ENCODE results near the gene GALNT10.

DNA sequence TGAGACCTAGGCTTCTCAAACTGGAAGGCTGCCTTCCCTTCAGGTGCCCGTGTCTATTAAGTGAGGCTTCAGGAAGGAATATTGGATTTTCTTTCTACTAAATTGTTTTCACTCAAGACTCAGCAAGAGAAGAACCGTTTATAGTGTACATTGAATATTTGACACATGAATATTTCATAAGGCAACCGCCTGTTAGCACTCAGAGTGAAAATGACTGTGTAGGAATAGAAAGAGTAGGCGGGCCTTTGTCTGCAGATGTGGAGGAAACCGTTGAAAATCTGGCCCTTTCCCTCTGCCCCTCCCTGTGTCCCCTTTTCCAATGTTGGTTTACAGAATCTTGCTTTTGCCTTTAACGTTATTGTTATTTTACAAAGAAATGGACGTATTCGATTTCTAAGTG lies 261.4 kb downstream of the GALNT10 start:
- no peak for TF ChIP-seq POLR2A (IDR thresholded peaks at IDR 0.05)
- TF ChIP-seq, protein P1, sequence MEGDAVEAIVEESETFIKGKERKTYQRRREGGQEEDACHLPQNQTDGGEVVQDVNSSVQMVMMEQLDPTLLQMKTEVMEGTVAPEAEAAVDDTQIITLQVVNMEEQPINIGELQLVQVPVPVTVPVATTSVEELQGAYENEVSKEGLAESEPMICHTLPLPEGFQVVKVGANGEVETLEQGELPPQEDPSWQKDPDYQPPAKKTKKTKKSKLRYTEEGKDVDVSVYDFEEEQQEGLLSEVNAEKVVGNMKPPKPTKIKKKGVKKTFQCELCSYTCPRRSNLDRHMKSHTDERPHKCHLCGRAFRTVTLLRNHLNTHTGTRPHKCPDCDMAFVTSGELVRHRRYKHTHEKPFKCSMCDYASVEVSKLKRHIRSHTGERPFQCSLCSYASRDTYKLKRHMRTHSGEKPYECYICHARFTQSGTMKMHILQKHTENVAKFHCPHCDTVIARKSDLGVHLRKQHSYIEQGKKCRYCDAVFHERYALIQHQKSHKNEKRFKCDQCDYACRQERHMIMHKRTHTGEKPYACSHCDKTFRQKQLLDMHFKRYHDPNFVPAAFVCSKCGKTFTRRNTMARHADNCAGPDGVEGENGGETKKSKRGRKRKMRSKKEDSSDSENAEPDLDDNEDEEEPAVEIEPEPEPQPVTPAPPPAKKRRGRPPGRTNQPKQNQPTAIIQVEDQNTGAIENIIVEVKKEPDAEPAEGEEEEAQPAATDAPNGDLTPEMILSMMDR (IDR thresholded peaks at IDR 0.05): no peak

Data from lower leg skin (tissue), 3 donors.